Measurements from ENCODE around the gene ADAMTS2. TPM values are rescaled to one million over a fixed set of nuclear protein-coding genes. Genes with fewer than 3 reads are reported as not detected.

Gene ADAMTS2
- total RNA-seq, 1 experiment from 2014 or later = 0.02 TPM

DNA sequence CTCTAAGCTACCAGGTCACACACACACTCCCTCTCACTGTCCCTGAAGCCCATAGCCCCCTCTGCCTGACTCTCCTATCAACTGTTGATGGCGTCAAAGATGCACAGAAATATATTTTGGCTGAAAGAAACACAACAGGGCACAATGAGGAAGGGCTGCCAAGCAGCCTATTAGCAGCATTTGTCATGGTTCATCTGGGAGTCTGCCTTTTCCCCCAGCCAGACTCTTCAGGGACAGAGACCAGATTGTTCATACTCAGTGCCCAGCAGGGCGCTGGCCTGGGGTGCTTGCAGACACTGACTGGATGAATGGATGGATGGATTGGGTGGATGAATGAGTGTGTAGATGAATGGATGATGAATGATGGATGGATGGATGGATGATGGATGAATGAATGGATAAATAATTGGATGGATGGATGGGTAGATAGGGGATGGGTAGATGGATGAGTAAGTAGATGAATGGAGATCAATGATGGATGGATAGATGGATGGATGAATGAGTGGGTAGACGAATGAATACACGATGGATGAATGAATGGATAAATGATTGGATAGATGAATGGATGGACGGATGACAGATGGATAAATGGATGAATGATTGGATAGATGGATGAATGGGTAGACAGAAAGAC lies 90.5 kb downstream of the ADAMTS2 start:
- no peak for DNase-seq (ENCODE audit: low read depth)

DNA sequence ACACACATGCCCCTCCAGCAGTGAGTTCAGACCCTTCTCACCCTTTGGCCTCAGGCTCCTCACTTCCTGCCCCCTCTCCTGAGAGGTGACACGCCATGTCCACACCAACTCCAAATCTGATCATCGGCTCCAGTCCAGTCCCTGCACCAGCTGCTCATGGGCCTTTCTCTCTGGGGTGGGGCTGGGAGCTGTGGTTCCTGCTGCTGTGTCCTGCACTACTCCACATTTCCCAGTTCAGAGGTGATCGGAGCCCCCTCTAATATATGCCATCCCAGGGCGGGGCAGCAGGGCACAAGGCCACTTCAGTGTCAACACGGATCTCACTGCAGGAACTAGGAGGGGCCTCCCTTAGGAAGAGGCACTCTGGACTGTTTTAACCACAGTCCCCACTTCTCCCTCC lies 91.5 kb downstream of the ADAMTS2 start:
- no peak for DNase-seq (ENCODE audit: low read depth)

DNA sequence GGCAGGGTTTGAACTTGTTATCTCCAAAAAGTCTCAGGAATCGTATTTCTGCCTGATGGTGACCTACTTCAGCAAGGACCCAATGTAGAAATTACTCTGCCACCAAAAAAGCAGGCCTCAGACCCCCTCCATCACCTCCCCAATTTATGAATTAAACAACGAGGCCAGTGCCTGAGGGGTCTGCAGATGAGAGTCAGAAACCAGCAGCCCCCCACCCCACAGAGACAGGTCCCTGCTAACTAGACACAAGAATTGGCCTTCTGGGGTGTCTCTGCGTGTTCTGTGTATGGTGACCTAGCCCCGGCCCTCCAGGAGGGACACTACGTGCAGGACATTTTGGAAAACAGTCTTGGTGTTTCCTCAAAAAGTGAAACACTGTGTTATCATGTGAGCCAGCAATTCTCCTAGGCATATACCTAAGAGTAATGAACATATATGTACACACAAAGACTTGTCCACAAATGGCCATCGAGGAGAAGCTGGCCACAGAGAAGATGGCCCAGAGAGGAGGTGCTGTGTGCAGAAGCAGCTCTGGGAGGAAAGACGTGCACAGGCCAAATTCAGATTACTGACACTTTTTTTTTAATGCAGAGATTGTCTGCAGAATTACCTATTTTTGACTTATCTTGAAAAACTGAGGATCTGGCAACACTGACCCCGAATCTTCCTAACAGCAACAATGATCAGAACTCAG lies 93.8 kb downstream of the ADAMTS2 start:
- DNase-seq (ENCODE audit: low read depth) = no peak

DNA sequence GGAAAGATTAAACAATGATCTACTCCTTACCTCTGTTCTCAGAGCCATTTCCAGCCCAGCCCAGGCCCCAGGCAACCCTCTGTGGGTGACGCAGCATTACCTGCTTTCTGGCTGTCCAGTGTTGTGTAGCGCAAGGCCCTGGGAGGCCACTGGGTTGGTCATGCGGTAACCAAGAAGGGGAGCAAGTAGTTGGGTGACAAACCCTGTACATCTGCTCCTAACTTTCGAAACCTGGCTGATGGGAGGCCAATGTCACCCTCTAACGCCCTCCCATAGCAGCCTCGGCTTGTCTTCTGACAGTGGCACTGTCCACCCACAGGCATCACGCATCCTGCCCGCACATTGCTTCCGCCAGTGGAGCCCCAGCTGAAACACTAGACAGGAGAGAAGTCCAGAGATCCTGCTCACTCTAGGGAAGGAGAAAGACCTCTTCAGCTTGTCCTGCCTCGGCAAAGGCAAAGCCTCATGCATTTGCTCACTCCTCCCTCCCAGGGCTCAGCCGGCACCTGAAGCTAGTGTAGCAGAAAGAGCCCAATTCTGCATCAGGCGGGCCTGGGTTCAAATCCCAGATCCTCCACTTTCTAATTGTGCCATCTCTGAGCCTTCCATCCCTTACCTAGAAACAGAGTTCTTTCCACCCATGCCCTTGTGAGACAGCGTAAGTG lies 94.6 kb downstream of the ADAMTS2 start:
- DNase-seq (ENCODE audit: low read depth) = no peak

DNA sequence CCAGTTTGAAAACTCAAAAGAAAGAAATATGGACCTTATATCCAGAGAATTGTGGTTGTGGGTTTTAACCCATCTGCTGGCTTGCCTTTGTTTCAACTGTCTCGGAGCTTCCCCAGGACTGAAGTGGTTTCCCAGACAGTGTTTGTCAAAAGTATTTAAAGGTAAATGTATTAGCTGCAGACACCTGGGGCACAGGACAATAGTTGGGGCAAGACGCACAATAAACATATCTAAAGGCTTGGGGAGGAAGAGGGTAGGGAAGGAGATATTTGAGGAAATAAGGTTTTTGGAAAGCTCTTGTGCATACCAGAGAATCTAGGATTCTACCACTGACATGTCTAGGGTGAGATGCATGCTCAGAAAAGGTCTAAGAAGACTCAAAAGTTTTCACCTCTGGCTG lies 99.0 kb downstream of the ADAMTS2 start:
- no peak for DNase-seq (ENCODE audit: low read depth)

DNA sequence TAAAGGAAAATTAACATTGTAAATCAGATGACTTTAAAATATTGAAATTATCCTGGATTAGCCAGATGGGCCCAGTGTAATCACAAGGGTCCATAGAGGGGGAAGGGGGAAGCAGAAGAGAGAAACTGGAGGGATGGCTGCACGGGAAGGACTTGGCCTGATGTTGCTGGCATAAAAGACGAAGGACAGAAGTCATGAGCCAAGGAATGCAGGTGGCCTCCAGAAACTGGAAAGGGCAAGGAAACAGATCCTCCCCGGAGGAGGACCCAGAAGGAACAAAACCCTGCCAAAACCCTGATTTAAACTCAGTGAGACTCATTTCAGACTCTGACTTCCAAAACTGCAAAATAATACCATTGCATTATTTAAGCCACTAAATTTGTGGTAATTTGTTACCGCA lies 100.2 kb downstream of the ADAMTS2 start:
- DNase-seq (ENCODE audit: low read depth) = no peak

DNA sequence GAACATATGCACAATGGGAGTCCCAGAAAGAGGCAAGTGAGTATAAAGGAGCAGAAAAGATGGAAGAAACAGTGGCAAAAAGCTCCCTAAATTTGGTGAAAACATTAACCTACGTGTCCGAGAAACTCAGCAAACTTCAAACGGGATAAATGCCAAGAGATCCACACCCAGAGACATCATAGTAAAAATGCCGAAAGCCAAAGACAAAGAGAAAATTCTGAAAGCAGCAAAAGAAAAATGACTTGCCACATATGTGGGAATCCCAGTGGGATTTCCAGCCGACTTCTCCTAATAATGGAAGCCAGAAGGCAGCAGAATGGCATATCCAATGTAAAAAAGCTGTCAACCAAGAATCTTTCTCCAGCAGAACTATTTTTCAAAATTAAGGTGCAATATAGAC lies 101.2 kb downstream of the ADAMTS2 start:
- DNase-seq (ENCODE audit: low read depth) = no peak

DNA sequence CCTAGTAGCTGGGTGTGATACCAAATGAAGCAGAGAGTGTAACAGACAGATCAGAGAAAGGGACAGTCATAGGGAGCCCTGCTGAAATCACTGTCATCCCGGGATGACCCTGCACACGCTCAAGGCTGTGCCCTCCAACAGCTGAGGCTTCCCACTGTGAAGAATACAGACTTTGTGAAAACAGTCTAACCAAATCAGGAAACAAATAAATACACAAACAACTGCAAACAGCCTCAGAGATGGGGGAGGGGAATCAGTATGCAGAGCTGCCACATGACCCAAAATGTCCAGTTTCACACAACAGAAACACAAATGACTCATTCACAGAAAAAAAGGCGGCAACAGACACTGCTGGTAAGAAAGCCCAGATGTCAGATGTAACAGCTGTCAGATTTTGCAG lies 101.9 kb downstream of the ADAMTS2 start:
- DNase-seq (ENCODE audit: low read depth) = no peak

DNA sequence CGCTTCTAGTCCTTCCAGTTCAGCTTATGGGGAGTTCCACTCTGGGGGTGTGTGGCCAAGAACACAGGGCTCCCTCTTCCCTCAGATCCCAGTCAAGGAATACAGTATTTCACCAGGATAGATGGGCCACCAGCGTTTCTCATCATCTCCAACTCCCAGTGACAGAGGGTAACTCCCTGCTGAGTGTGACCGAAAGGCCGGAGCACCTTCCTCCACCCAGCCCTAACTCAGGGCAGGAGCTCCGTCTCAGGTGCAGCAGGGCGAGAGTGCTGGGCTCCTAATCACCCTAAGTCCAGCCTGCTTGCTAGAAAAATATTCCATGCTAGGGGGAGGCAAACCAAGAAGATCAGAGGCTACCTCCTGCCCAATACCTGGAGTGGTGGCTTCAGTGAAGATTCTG lies 102.6 kb downstream of the ADAMTS2 start:
- DNase-seq (ENCODE audit: low read depth) = no peak

DNA sequence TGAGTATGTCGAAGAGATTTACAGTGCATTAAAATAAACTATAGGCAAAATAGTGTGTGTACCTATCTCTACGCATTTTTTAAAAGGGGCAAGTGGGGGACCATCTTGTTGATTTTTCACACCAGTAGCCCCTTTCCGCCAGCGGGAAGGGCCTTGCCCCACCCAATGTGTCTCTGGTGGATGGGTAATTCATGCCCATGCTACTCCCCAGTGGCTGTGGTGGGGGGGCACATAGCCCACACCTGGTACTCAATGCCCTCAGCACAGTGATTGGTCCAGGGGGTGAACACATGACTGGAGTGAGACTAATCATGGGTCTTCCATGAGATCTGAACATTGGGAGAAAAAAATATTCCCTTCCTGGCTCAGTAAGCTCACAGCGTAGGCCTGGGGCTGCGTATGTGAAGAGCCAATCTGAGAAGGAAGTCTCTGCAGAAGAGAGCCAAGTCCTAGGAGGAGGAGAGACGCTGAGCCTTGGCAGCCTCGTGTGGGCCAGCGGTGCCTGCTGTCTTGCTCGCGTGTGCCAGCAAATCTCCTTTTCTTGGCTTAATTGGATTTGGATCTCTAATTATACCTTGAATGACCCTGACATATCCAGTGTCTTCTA lies 103.4 kb downstream of the ADAMTS2 start:
- DNase-seq (ENCODE audit: low read depth) = no peak

DNA sequence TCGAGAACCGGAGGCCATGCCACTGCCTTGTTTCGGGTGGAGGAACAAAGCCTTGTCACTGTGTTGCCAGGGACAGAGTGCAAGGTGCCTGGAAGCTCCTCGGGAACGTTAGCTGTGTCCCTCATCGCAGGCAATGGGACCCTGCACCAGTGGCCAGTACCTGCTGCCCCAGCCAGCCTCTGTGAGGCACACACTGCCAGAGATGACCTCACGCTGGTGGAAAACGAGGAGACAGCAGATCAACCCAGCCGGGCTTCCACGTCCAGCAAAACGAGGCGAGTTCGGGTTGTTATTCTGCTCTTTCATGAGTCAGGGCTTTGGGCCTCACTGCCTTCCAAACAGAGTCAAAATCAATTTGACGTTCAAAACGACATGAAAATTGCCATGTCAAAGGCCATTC lies 104.1 kb downstream of the ADAMTS2 start:
- DNase-seq (ENCODE audit: low read depth) = no peak

DNA sequence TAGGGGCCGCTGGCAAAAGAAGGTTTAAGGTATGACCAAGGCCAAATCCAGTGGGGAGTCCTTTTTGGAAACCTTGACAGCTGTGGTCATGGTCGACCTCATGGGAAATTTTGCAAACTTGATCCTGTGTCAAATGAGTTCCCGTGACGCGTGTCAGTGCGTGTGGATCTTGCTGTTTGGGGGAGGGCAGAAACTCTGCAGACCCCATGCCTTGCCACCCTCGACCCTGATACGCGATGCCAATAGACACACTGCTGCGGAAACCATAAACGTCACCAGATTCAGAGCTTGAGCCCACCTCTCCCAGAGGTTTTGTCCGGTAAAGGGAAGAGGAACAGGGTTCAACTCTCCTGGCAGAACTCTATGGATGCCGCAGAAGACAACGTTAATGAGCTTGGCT lies 104.7 kb downstream of the ADAMTS2 start:
- DNase-seq (ENCODE audit: low read depth) = no peak

DNA sequence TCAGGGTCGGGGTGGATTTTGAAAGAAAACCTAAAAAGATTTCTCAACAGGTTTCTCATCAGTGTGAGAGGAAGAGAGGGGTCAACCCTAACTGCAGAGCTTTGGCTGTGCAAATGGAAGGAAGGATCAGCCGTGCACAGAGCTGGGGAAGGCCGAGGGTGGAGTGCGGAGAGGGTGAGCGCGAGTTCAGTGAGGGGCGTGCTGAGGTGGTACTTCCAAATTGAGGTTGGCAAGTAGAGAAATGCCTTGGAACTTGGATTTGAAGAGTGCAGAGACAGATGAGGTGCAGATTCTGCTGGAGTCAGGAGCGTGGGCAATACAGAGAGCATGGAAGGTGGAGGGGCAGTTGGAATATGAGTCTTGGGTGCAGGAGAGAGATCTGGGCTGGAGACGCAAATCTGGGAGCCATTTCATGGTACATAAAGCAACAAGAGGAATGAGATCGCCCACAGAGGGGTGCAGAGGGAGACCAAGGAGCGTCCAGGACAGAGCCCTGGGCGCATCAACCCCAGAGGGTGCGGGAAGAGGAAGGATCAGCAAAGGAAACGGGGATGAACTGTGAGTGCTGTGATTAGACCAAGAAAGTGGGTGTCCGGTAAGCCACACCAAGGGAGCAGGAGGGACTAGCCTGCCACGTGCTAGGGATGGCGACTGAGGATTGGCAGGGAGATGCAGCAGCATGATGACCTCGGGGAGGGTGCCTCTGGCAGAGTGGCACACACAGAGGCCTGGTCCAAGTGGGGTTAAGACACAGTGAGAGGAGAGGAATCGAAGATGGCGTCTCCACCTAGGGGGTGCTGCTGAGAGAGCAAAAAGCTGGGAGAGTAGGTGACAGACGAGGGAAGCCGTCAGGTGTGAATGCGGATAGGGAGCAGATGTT lies 105.8 kb downstream of the ADAMTS2 start:
- DNase-seq (ENCODE audit: low read depth) = no peak

DNA sequence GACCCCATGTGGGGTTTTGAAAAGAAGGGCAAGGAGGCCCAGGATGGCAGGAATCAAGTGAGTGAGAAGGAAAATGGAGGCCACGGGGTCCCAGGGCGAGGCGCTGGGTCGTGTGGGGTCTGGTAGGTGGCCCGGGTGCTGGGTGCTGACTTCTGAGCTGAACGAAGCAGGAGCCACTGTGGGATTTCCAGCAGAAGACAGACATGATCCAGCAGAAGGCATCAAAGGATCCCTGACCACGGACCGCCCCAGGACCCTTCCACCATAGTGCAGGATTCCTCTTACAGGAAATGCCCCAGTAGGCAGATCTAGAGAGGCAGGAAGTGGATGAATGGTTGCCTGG lies 106.7 kb downstream of the ADAMTS2 start:
- DNase-seq (ENCODE audit: low read depth) = no peak

DNA sequence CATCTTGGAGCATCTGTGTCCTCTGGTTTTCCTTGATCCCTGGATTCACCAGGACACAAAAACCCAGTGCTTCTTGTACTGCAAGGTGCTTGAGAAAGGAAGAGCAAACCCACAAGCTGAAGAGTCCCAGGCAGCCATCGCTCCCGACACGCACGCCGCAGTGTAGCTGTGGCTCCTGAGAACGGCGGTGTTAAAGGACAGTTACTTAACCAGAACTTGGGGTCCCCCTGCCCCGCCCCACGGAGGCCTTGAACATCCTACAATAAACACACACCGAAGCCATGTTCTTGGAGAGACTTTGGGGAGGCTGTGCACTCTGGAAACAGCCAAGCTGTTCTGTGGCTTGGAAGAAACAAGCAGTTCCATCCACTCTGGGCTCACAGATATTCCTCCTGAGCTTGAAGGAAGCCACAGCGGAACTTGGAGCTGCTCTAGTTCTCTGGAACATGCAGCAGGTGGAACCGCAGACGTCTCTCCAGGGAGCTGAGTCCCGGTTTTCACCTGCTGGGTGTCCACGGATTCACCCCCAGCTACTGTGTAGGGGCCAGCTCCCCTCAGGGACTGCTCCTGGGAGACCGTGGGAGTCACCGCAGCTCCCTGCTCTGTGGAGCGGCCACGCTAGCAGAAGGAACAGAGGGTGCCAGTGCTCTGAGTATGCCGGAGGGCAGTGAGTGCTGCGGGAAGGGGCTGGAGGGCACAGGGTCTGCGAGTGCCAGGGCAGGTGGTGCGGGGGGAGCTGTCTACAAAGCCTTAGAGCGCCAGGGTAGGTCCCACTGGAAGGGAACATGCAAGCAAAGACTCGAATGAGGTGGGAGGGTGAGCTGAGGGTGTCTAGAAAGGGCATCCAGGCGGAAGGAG lies 107.3 kb downstream of the ADAMTS2 start:
- DNase-seq (ENCODE audit: low read depth) = no peak

DNA sequence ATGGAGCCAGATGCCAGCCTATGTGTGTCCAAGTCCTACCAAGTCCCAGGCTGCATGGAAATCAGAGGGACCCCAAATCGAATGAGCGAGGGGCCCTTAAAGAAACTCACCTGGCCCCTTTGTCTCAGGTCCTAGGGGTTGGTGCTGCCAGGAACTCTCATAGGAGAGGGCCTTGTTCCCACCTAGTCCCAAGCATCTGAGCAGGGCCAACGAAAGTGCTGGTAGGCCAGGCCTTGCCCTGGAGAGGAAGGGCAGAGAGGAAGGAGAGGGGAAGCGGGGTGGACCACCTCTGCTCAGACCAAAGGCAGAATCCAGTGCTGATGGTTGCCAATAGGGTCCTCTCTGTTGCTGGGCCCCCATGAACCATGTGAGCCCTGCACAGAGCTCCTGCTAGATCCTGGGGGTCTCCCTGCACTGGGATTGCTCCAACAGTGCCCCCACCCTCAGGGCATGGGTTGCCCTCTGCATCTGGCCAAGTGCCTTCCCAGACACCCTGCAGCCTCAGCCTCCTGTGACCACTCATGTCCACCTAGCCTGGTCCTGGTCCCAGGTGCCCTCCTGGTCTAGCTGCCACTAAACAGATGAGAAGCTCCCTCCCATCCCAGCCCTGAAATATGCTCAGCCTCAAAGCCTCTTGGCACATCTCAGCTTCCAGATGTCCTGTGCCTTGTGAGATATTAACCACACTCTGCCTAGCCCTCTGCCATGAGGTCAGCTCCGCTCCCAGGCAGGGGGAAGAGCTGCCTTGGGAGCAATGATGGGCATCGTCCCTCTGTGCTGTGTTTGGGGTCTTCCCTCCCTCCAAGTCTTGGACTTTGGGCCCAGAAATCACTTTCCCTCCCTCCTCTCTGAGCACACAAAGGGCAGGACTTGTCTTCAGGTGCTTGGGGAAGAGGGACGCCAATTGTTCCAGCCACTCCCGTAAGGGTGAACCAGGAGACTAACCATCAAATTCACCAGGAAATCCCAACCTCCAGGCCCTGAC lies 109.6 kb downstream of the ADAMTS2 start:
- no peak for DNase-seq (ENCODE audit: low read depth)

DNA sequence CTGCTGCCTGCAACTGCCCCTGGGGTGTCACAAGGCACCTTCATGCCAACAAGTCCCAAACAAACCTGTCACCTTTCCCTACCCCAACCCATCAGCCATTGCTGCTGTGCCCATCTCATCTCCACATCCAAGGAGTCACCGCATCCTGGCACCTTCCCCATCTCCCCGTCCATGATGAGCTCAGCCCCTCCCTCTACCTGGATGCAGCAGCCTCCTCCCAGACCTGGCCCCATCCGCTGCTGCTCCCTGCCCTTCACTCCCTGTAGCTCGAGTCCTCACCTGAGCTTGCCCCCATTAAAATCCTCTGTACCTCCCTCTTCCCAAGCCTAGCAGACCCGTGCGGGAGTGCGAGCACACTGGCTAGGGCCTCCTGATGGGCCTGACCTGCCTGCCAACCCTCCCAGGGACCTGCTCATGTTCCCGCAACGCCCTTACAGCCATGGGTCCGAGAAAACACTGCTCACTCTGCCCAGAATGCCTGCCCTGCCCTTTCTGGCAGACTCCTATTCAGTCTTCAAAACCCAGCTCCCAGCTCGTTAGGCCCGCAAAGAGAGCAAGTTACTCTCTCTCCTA lies 110.6 kb downstream of the ADAMTS2 start:
- DNase-seq (ENCODE audit: low read depth) = no peak

DNA sequence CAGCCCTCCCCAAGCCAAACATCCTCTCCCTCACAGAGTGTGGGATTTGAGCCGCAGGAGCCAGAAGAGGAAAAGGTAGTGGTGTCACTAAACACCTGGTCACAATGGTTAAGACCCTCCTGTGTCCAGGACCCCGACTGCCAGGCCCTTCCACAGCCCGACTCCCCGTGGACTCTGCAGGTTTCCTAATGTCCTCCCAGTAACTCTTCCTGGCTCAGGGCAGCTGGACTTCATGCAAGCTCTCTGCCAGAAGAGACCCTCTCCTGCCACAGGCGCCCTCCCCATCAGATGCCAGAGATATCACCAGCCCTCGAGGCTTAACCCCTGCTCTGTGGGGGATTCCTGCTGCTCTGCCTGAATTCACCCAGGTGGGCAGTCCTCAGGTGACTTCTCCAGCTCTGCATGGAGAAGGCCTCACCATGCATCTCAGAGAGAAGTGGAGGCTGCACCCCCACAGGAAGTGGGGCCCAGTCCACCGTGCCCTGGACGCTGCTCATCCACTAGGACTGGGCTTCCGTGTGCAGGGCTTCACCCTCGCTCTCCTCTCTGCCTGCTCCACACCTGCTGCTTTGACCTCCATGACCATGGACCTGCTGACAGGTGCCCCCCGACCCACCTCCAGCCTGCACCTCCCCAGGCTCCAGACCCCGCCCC lies 111.2 kb downstream of the ADAMTS2 start:
- DNase-seq (ENCODE audit: low read depth) = no peak

Data from M059J (cell line).